HG03039 (cell line): ENCODE measurements around the gene CNTFR.
"Not testable (repeated sequence)": the region's sequence is repeated elsewhere in the genome, so short reads cannot be mapped to it uniquely, and the experiment has no call there.

Experiments
- ATAC-seq: cut with Tn5 transposase; IDR thresholded peaks from one replicate; pipeline ENCODE4 v1.9.1; 2021; ENCODE audit warnings: mild to moderate bottlenecking, moderate library complexity; ENCODE audit not compliant: unreplicated experiment

Gene CNTFR

GRCh38 chr9:34555500-34555899 lies 34.0 kb downstream of the CNTFR start:
- ATAC-seq: no peak

- ATAC-seq: no peak
Measured at GRCh38 chr9:34555002-34555348, 34.5 kb downstream of the CNTFR start.

GRCh38 chr9:34554211-34555001 lies 35.1 kb downstream of the CNTFR start:
- ATAC-seq: no peak

- no peak for ATAC-seq
Measured at GRCh38 chr9:34553511-34554021, 36.0 kb downstream of the CNTFR start.

GRCh38 chr9:34552986-34553385 lies 36.5 kb downstream of the CNTFR start:
- no peak for ATAC-seq

- ATAC-seq: no peak
Measured at GRCh38 chr9:34552606-34552981, 36.9 kb downstream of the CNTFR start.

GRCh38 chr9:34551751-34552605 lies 37.5 kb downstream of the CNTFR start:
- no peak for ATAC-seq

- no peak for ATAC-seq
Measured at GRCh38 chr9:34550681-34551270, 38.7 kb downstream of the CNTFR start.

- ATAC-seq: no peak
Measured at GRCh38 chr9:34550016-34550680, 39.4 kb downstream of the CNTFR start.

- no peak for ATAC-seq
Measured at GRCh38 chr9:34549407-34549732, 40.2 kb downstream of the CNTFR start.

GRCh38 chr9:34547960-34548611 lies 41.4 kb downstream of the CNTFR start:
- ATAC-seq: no peak

- no peak for ATAC-seq
Measured at GRCh38 chr9:34546834-34547827, 42.4 kb downstream of the CNTFR start.

GRCh38 chr9:34546102-34546833 lies 43.3 kb downstream of the CNTFR start:
- ATAC-seq: no peak

GRCh38 chr9:34545497-34545896 lies 44.0 kb downstream of the CNTFR start:
- no peak for ATAC-seq

- no peak for ATAC-seq
Measured at GRCh38 chr9:34544035-34544434, 45.5 kb downstream of the CNTFR start.

GRCh38 chr9:34541540-34541939 lies 48.0 kb downstream of the CNTFR start:
- no peak for ATAC-seq

- no peak for ATAC-seq
Measured at GRCh38 chr9:34540827-34541226, 48.7 kb downstream of the CNTFR start.

GRCh38 chr9:34536685-34537084 lies 52.8 kb downstream of the CNTFR start:
- ATAC-seq: no peak

GRCh38 chr9:34532041-34532440 lies 57.5 kb downstream of the CNTFR start:
- ATAC-seq: not testable (repeated sequence)
